Caco-2 (cell line): ENCODE results near the gene SFN. TPM values are rescaled to one million over a fixed set of nuclear protein-coding genes. Genes with fewer than 3 reads are reported as not detected.

Experiments
- BruUV-seq: library from RNA; stranded (reverse); fragments of 400-500 nt; replicated peaks from 2 replicates; lab custom pipeline; 2021; lab: Mats Ljungman, UMichigan
- CTCF ChIA-PET: fragments of 300-600 bp; sonication (Branson Sonifier 250); formaldehyde crosslinking; loops from one replicate; lab custom pipeline; 2022; ENCODE audit warnings: antibody characterized with exemption; lab: Charles Lee
- POLR2A ChIA-PET: fragments of 300-600 bp; sonication (Branson Sonifier 250); formaldehyde crosslinking; loops from one replicate; lab custom pipeline; 2022; ENCODE audit warnings: antibody characterized with exemption; lab: Charles Lee
- DNase-seq, 2 experiments: peaks; one replicate each; pipeline versions ENCODE4 v3.0.0 to v3.0.0-alpha.2; 2020 to 2022
- H3K27me3 ChIP-seq: replicated peaks from 2 replicates; pipeline ENCODE4 v1.6.0; 2011; ENCODE audit warnings: low read length; ENCODE audit not compliant: control insufficient read depth, insufficient read depth
- H3K36me3 ChIP-seq: 2 replicates; pipeline ENCODE4 v1.5.1; 2011; ENCODE audit warnings: low read length; ENCODE audit not compliant: control insufficient read depth, insufficient read depth
- H3K4me1 ChIP-seq: fragments of 250-450 bp; sonication (Bioruptor Pico); 2 replicates; pipeline ENCODE4 v1.5.1; 2020; ENCODE audit warnings: mild to moderate bottlenecking
- H3K4me3 ChIP-seq: 2 replicates; pipeline ENCODE4 v1.5.1; 2011; ENCODE audit warnings: low read depth, mild to moderate bottlenecking, control low read depth, low read length
- H3K9me3 ChIP-seq: fragments of 250-450 bp; sonication (Bioruptor Pico); 2 replicates; pipeline ENCODE4 v1.5.1; 2020; ENCODE audit warnings: mild to moderate bottlenecking, moderate library complexity
- H3K27ac Mint-ChIP-seq: one replicate; pipeline ENCODE4 v1.8.0; 2022; ENCODE audit warnings: mixed read lengths; ENCODE audit not compliant: unreplicated experiment
- H3K27me3 Mint-ChIP-seq: one replicate; pipeline ENCODE4 v1.8.0; 2022; ENCODE audit warnings: mixed read lengths; ENCODE audit not compliant: insufficient read depth, unreplicated experiment
- H3K36me3 Mint-ChIP-seq: one replicate; pipeline ENCODE4 v1.8.0; 2022; ENCODE audit warnings: mild to moderate bottlenecking, mixed read lengths; ENCODE audit not compliant: insufficient read depth, unreplicated experiment
- H3K4me1 Mint-ChIP-seq: one replicate; pipeline ENCODE4 v1.8.0; 2022; ENCODE audit warnings: low read depth, mixed read lengths; ENCODE audit not compliant: unreplicated experiment
- H3K4me3 Mint-ChIP-seq: one replicate; pipeline ENCODE4 v1.8.0; 2022; ENCODE audit warnings: mild to moderate bottlenecking, moderate library complexity, mixed read lengths; ENCODE audit not compliant: unreplicated experiment
- H3K9me3 Mint-ChIP-seq: one replicate; pipeline ENCODE4 v1.8.0; 2022; ENCODE audit warnings: mixed read lengths; ENCODE audit not compliant: unreplicated experiment
- CTCF ChIP-seq, 2 experiments: fragments of 200-600 bp in 1 of 2; IDR thresholded peaks; 1 replicate in 1 of 2; 2 replicates in 1 of 2; pipeline versions ENCODE4 v1.5.1 to v1.8.0; 2011 to 2022; ENCODE audit warnings: antibody characterized with exemption in 1 of 2, control low read depth in 1 of 2, inconsistent platforms in 1 of 2, low read depth in 1 of 2, low read length in 1 of 2, mild to moderate bottlenecking in 1 of 2, moderate library complexity in 1 of 2; ENCODE audit not compliant: insufficient read depth in 1 of 2, severe bottlenecking in 1 of 2, unreplicated experiment in 1 of 2
- intact Hi-C: fragments of 100-400 bp; cut with micrococcal nuclease; formaldehyde crosslinking; loops from one replicate; pipeline ENCODE4 v1.10.0; 2022; ENCODE audit not compliant: unreplicated experiment
- total RNA-seq: library from RNA; stranded (reverse); gene quantifications from 2 replicates; pipeline ENCODE4 v1.2.3, GENCODE V29; 2022

Gene SFN
- total RNA-seq, 1 experiment from 2014 or later = 21.4 TPM

- POLR2A ChIA-PET = interaction anchor here (0.6 kb wide), 1 partner anchor 36 kb away, joined by 5 read pairs; no protein-coding TSS in a partner anchor
- Mint-ChIP-seq H3K4me3 (peak overlapping the region; percentile 88), H3K36me3 (peaks cover 5% of the 10 kb centered on the region)
Measured at GRCh38 chr1:26828411-26828991, 34.4 kb upstream of the SFN start.

GRCh38 chr1:26829184-26829911 lies 33.6 kb upstream of the SFN start:
- Histone ChIP-seq H3K4me1 (peaks cover 17% of the 10 kb centered on the region), H3K36me3 (no peaks in the 10 kb centered on the region), H3K4me3 (no peak overlapping the region), H3K9me3 (no peaks in the 10 kb centered on the region), H3K27me3 (no peaks in the 10 kb centered on the region)
- ChIA-PET CTCF (no interaction called here), POLR2A (no interaction called here)
- Mint-ChIP-seq H3K9me3 (no peaks in the 10 kb centered on the region), H3K27ac (no peak overlapping the region), H3K36me3 (peaks cover 5% of the 10 kb centered on the region), H3K4me3 (no peak overlapping the region), H3K27me3 (no peaks in the 10 kb centered on the region), H3K4me1 (peaks cover 16% of the 10 kb centered on the region)
- intact Hi-C loops = no loop called here
- DNase-seq = no peak
- no TSS peak for BruUV-seq
- TF ChIP-seq CTCF (IDR thresholded peaks at IDR 0.05; ENCODE audit: insufficient read depth in 1 of 2, low read depth in 1 of 2, low read length in 1 of 2, severe bottlenecking in 1 of 2, unreplicated experiment in 1 of 2) = no peak

More at GRCh38 chr1:26828411-26828991, 34.4 kb upstream of the SFN start:
- Histone ChIP-seq H3K9me3 (no peaks in the 10 kb centered on the region), H3K4me3 (no peak overlapping the region), H3K27me3 (no peaks in the 10 kb centered on the region), H3K4me1 (peaks cover 18% of the 10 kb centered on the region), H3K36me3 (no peaks in the 10 kb centered on the region)
- Mint-ChIP-seq H3K27ac (no peak overlapping the region), H3K4me1 (peaks cover 16% of the 10 kb centered on the region), H3K9me3 (no peaks in the 10 kb centered on the region), H3K27me3 (no peaks in the 10 kb centered on the region)
- BruUV-seq = TSS peak; percentile 14
- no peak for TF ChIP-seq CTCF (IDR thresholded peaks at IDR 0.05; ENCODE audit: insufficient read depth in 1 of 2, low read depth in 1 of 2, low read length in 1 of 2, severe bottlenecking in 1 of 2, unreplicated experiment in 1 of 2)
- DNase-seq = no peak
- CTCF ChIA-PET = no interaction called here
- intact Hi-C loops = no loop called here

DNA sequence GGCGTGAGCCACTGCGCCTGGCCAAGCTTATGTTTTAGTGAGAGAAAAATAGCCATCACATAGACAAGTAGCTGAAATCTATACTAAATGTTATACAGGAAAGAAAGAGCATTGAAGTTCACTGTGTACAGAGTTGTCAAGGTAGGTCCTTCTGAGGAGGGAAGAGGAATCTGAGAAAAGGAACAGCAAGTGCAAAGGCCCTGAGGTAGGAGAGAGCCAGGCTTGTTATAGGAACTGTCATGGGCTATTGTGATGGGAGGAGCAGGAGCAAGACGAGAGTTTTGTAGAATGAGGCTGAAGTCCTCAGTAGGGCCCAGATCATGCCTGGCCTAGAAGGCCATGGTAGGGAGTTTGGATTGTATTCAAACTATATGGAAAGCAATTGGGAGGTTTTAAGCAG lies 31.9 kb upstream of the SFN start:
- no peak for DNase-seq
- Histone ChIP-seq H3K36me3 (no peaks in the 10 kb centered on the region; the same call in 1 of the 2 replicates), H3K27me3 (no peaks in the 10 kb centered on the region), H3K4me1 (peaks cover under 1% of the 10 kb centered on the region), H3K9me3 (no peaks in the 10 kb centered on the region), H3K4me3 (no peak overlapping the region)
- ChIA-PET POLR2A (no interaction called here), CTCF (interaction anchor here (1.0 to 1.5 kb wide), 2 partner anchors 56 to 133 kb away, joined by 3 to 7 read pairs; no protein-coding TSS in a partner anchor)
- H3K27ac Mint-ChIP-seq = no peak overlapping the region
- intact Hi-C loops = no loop called here
- H3K4me1 Mint-ChIP-seq = peaks cover 10% of the 10 kb centered on the region
- no peak overlapping the region for H3K4me3 Mint-ChIP-seq
- BruUV-seq = no TSS peak
- no peaks in the 10 kb centered on the region for H3K9me3 Mint-ChIP-seq
- TF ChIP-seq CTCF (IDR thresholded peaks at IDR 0.05; ENCODE audit: insufficient read depth in 1 of 2, low read depth in 1 of 2, low read length in 1 of 2, severe bottlenecking in 1 of 2, unreplicated experiment in 1 of 2) = no peak
- H3K36me3 Mint-ChIP-seq = peaks cover 5% of the 10 kb centered on the region
- H3K27me3 Mint-ChIP-seq = no peaks in the 10 kb centered on the region
